Gastroesophageal sphincter (tissue), 3 donors: ENCODE data around the gene HSD11B1.
A peak's percentile ranks its signal among the peaks of the same experiment; 100 is the strongest.

ENCODE experiments used
- CTCF ChIP-seq, 4 experiments: fragments of 200-600 bp in 2 of 4; fragments of 450-650 bp in 2 of 4; sonication (generic) in 1 of 4; IDR thresholded peaks; one replicate each; pipeline ENCODE4 v1.5.1; 2017 to 2019; ENCODE audit warnings: antibody characterized with exemption in 4 of 4, mild to moderate bottlenecking in 2 of 4, moderate library complexity in 2 of 4
- POLR2AphosphoS5 ChIP-seq: sonication (generic); formaldehyde crosslinking; IDR thresholded peaks from one replicate; pipeline ENCODE4 v1.6.1; 2017; ENCODE audit warnings: antibody characterized with exemption

- TF ChIP-seq CTCF (IDR thresholded peaks at IDR 0.05), result no peak
- peak; percentile 49 for TF ChIP-seq POLR2AphosphoS5
These were observed 30.8 kb upstream of the HSD11B1 start for GRCh38 chr1:209673631-209674417.
